H9 (cell line): Measurements from ENCODE around the gene C1D. TPM values are rescaled to one million over a fixed set of nuclear protein-coding genes. Genes with fewer than 3 reads are reported as not detected.
A peak's percentile ranks its signal among the peaks of the same experiment; 100 is the strongest.

Source experiments
- DNase-seq: peaks from one replicate; pipeline ENCODE4 v3.0.0-alpha.2; 2017
- H2AFZ ChIP-seq: one replicate; pipeline ENCODE4 v1.6.1; 2013; ENCODE audit warnings: mild to moderate bottlenecking, low read length, control low read depth, moderate library complexity
- H2AK5ac ChIP-seq: 2 replicates; pipeline ENCODE4 v1.6.1; 2013; ENCODE audit warnings: low read length, control low read depth, mixed read lengths; ENCODE audit not compliant: insufficient read length
- H2BK120ac ChIP-seq: one replicate; pipeline ENCODE4 v1.6.1; 2013; ENCODE audit warnings: low read depth, mild to moderate bottlenecking, low read length, control low read depth, inconsistent platforms; ENCODE audit not compliant: poor library complexity, severe bottlenecking
- H2BK12ac ChIP-seq: 2 replicates; pipeline ENCODE4 v1.6.1; 2013; ENCODE audit warnings: low read length, control low read depth, mixed read lengths, low read depth; ENCODE audit not compliant: insufficient read length
- H2BK15ac ChIP-seq: 2 replicates; pipeline ENCODE4 v1.6.1; 2013; ENCODE audit warnings: low read depth, low read length, control low read depth
- H2BK20ac ChIP-seq: one replicate; pipeline ENCODE4 v1.6.1; 2013; ENCODE audit warnings: low read depth, mild to moderate bottlenecking, low read length, control low read depth, inconsistent platforms; ENCODE audit not compliant: poor library complexity, severe bottlenecking
- H2BK5ac ChIP-seq: 2 replicates; pipeline ENCODE4 v1.6.1; 2013; ENCODE audit warnings: low read length, control low read depth, mixed read lengths; ENCODE audit not compliant: insufficient read length
- H3K14ac ChIP-seq: 2 replicates; pipeline ENCODE4 v1.6.1; 2013; ENCODE audit warnings: low read length, control low read depth; ENCODE audit not compliant: insufficient read depth
- H3K18ac ChIP-seq: 2 replicates; pipeline ENCODE4 v1.6.1; 2013; ENCODE audit warnings: low read depth, mild to moderate bottlenecking, mixed read lengths, low read length, control low read depth; ENCODE audit not compliant: insufficient read length
- H3K23ac ChIP-seq: 2 replicates; pipeline ENCODE4 v1.6.1; 2013; ENCODE audit warnings: low read length, control low read depth, mixed read lengths, low read depth; ENCODE audit not compliant: insufficient read length
- H3K23me2 ChIP-seq: 2 replicates; pipeline ENCODE4 v1.6.1; 2013; ENCODE audit warnings: low read depth, mild to moderate bottlenecking, mixed read lengths, low read length, control low read depth; ENCODE audit not compliant: insufficient read length, poor library complexity, severe bottlenecking
- H3K27ac ChIP-seq: 2 replicates; pipeline ENCODE4 v1.5.1; 2013; ENCODE audit warnings: low read length, control low read depth, mixed read lengths, low read depth; ENCODE audit not compliant: insufficient read length
- H3K27me3 ChIP-seq: 2 replicates; pipeline ENCODE4 v1.6.1; 2013; ENCODE audit warnings: low read length, control low read depth, inconsistent platforms; ENCODE audit not compliant: insufficient read depth
- H3K4ac ChIP-seq: 2 replicates; pipeline ENCODE4 v1.6.1; 2013; ENCODE audit warnings: low read depth, mild to moderate bottlenecking, control low read depth, inconsistent platforms, low read length, moderate library complexity
- H3K4me1 ChIP-seq: 2 replicates; pipeline ENCODE4 v1.6.1; 2013; ENCODE audit warnings: low read length, control low read depth, inconsistent platforms; ENCODE audit not compliant: insufficient read depth
- H3K4me2 ChIP-seq: 2 replicates; pipeline ENCODE4 v1.6.1; 2013; ENCODE audit warnings: low read length, control low read depth, mixed read lengths; ENCODE audit not compliant: insufficient read length, insufficient read depth
- H3K56ac ChIP-seq: 2 replicates; pipeline ENCODE4 v1.6.1; 2013; ENCODE audit warnings: low read depth, mild to moderate bottlenecking, mixed read lengths, low read length, control low read depth; ENCODE audit not compliant: insufficient read length
- H3K79me1 ChIP-seq: 2 replicates; pipeline ENCODE4 v1.6.1; 2013; ENCODE audit warnings: low read depth, mild to moderate bottlenecking, moderate library complexity, low read length, control low read depth, inconsistent platforms; ENCODE audit not compliant: insufficient read depth, poor library complexity, severe bottlenecking
- H3K79me2 ChIP-seq: 2 replicates; pipeline ENCODE4 v1.6.1; 2013; ENCODE audit warnings: low read length, control low read depth, inconsistent platforms; ENCODE audit not compliant: insufficient read depth
- H3K9ac ChIP-seq: 2 replicates; pipeline ENCODE4 v1.6.1; 2013; ENCODE audit warnings: low read length, control low read depth, mixed read lengths; ENCODE audit not compliant: insufficient read length; ENCODE audit errors: extremely low read depth
- H3K9me3 ChIP-seq: one replicate; pipeline ENCODE4 v1.6.1; 2013; ENCODE audit warnings: low read depth, low read length, inconsistent platforms; ENCODE audit not compliant: control insufficient read depth
- H3T11ph ChIP-seq: one replicate; pipeline ENCODE4 v1.6.1; 2013; ENCODE audit warnings: mild to moderate bottlenecking, low read length, control low read depth, inconsistent platforms
- H4K20me1 ChIP-seq: one replicate; pipeline ENCODE4 v1.6.1; 2013; ENCODE audit not compliant: control insufficient read depth, insufficient read length, insufficient read depth
- H4K5ac ChIP-seq: 2 replicates; pipeline ENCODE4 v1.6.1; 2013; ENCODE audit warnings: low read depth, mild to moderate bottlenecking, mixed read lengths, low read length, control low read depth; ENCODE audit not compliant: insufficient read length
- H4K8ac ChIP-seq: replicated peaks from 2 replicates; pipeline ENCODE4 v1.6.1; 2013; ENCODE audit warnings: low read length, control low read depth, mixed read lengths, low read depth; ENCODE audit not compliant: insufficient read length
- H4K91ac ChIP-seq: 2 replicates; pipeline ENCODE4 v1.6.1; 2013; ENCODE audit warnings: low read depth, mild to moderate bottlenecking, moderate library complexity, mixed read lengths, low read length, control low read depth; ENCODE audit not compliant: insufficient read length
- H3K27ac Mint-ChIP-seq, 3 experiments: 2 replicates in 2 of 3; 3 replicates in 1 of 3; pipeline ENCODE4 v1.8.0; 2020 to 2021; ENCODE audit warnings: mixed read lengths in 3 of 3, mild to moderate bottlenecking in 1 of 3, moderate library complexity in 1 of 3
- H3K27me3 Mint-ChIP-seq: 2 replicates; pipeline ENCODE4 v1.8.0; 2021; ENCODE audit warnings: low read depth, mild to moderate bottlenecking, moderate library complexity, mixed read lengths
- H3K36me3 Mint-ChIP-seq, 3 experiments: 2 replicates in 2 of 3; 3 replicates in 1 of 3; pipeline ENCODE4 v1.8.0; 2020 to 2021; ENCODE audit warnings: low read depth in 3 of 3, mixed read lengths in 3 of 3; ENCODE audit not compliant: insufficient read depth in 1 of 3
- H3K4me1 Mint-ChIP-seq, 2 experiments: 2 replicates each; pipeline ENCODE4 v1.8.0; 2020; ENCODE audit warnings: mixed read lengths in 2 of 2
- H3K4me3 Mint-ChIP-seq, 2 experiments: 2 replicates in 1 of 2; 3 replicates in 1 of 2; pipeline ENCODE4 v1.8.0; 2020 to 2021; ENCODE audit warnings: mild to moderate bottlenecking in 2 of 2, mixed read lengths in 2 of 2, moderate library complexity in 1 of 2
- H3K9me3 Mint-ChIP-seq, 2 experiments: 2 replicates in 1 of 2; 3 replicates in 1 of 2; pipeline ENCODE4 v1.8.0; 2020; ENCODE audit warnings: mild to moderate bottlenecking in 2 of 2, mixed read lengths in 2 of 2, moderate library complexity in 1 of 2
- WGBS: extraction: QIAGEN DNeasy Blood & Tissue Kit; methylation state at CpG from one replicate; pipeline ENCODE4 v1.1.7; 2013; ENCODE audit warnings: missing lambda C conversion rate, low lambda C conversion rate, mixed read lengths; ENCODE audit not compliant: insufficient read length; ENCODE audit errors: extremely low coverage; 5-methylcytosine and 5-hydroxymethylcytosine counted together
- total RNA-seq: library from RNA; stranded (reverse); gene quantifications from 2 replicates; pipeline ENCODE4 v1.2.1, GENCODE V29; 2021
- TF ChIP-seq, protein P1 (sequence below): fragments of 200-600 bp; sonication (generic); conservative IDR thresholded peaks from 3 replicates; pipeline ENCODE4 v1.8.0; 2021; ENCODE audit warnings: antibody characterized with exemption, mild to moderate bottlenecking

The C1D gene
- total RNA-seq, 1 experiment from 2014 or later = 19.7 TPM

DNA sequence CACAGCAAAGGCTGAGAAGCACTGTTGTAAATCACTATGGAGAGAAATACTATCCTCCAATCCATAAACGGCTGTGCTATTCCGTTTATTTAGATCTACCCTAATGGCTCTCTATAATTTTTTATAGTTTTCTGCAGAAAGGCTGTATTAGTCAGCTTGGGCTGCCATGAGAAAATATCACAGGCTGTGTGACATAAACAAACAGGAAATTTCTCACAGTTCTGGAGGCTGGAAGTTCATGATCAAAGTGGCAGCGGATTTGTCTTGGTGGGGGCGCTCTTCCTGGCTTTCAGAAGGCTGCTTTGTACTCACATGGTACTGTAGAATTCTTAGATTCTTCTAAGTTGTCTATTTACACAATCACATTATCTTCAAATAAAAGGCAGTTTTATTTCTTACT lies 44.1 kb downstream of the C1D start:
- H2BK15ac ChIP-seq = no peak overlapping the region
- no peak overlapping the region for H4K91ac ChIP-seq
- no peak overlapping the region for H4K5ac ChIP-seq
- H3K79me1 ChIP-seq = no peaks in the 10 kb centered on the region
- H2BK12ac ChIP-seq = no peak overlapping the region
- H3K14ac ChIP-seq = no peak overlapping the region
- no peaks in the 10 kb centered on the region; a peak in 1 of 7 replicates for H3K36me3 Mint-ChIP-seq
- H3K27ac Mint-ChIP-seq = peak overlapping the region in 1 of 3 experiments; percentile 15; a peak in 1 of 7 replicates
- H2AK5ac ChIP-seq = no peak overlapping the region
- no peaks in the 10 kb centered on the region for H3K79me2 ChIP-seq
- H3K9ac ChIP-seq = no peak overlapping the region
- H3K4me1 Mint-ChIP-seq = no peaks in the 10 kb centered on the region
- H3K23me2 ChIP-seq = no peaks in the 10 kb centered on the region
- H2BK20ac ChIP-seq = no peak overlapping the region
- no peaks in the 10 kb centered on the region for H3K4me1 ChIP-seq
- TF ChIP-seq, protein P1, sequence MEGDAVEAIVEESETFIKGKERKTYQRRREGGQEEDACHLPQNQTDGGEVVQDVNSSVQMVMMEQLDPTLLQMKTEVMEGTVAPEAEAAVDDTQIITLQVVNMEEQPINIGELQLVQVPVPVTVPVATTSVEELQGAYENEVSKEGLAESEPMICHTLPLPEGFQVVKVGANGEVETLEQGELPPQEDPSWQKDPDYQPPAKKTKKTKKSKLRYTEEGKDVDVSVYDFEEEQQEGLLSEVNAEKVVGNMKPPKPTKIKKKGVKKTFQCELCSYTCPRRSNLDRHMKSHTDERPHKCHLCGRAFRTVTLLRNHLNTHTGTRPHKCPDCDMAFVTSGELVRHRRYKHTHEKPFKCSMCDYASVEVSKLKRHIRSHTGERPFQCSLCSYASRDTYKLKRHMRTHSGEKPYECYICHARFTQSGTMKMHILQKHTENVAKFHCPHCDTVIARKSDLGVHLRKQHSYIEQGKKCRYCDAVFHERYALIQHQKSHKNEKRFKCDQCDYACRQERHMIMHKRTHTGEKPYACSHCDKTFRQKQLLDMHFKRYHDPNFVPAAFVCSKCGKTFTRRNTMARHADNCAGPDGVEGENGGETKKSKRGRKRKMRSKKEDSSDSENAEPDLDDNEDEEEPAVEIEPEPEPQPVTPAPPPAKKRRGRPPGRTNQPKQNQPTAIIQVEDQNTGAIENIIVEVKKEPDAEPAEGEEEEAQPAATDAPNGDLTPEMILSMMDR = 0 out of 3 replicates have a peak, but pooled peaks have one; percentile 15
- no peak for DNase-seq
- no peak overlapping the region for H2BK5ac ChIP-seq
- no peaks in the 10 kb centered on the region; a peak in 2 of 5 replicates for H3K9me3 Mint-ChIP-seq
- H3K27me3 ChIP-seq = no peaks in the 10 kb centered on the region
- no peak overlapping the region for H3K23ac ChIP-seq
- H4K20me1 ChIP-seq = no peaks in the 10 kb centered on the region
- no peak overlapping the region for H3K4me2 ChIP-seq
- H3K56ac ChIP-seq = no peak overlapping the region
- H3K27ac ChIP-seq = no peak overlapping the region
- no peak overlapping the region for H3K4me3 Mint-ChIP-seq
- H4K8ac ChIP-seq = no peak overlapping the region
- no peak overlapping the region for H2AFZ ChIP-seq
- no peak overlapping the region for H3K18ac ChIP-seq
- no peak overlapping the region for H3T11ph ChIP-seq
- no peak overlapping the region for H2BK120ac ChIP-seq
- no peak overlapping the region for H3K4ac ChIP-seq
- no CpG with 5 or more reads among the region's 4 CpGs for WGBS
- H3K27me3 Mint-ChIP-seq = peaks cover 5% of the 10 kb centered on the region
- no peaks in the 10 kb centered on the region for H3K9me3 ChIP-seq
